Measurements from ENCODE around the gene AIRE. TPM values are rescaled to one million over a fixed set of nuclear protein-coding genes. Genes with fewer than 3 reads are reported as not detected.
"Not testable (repeated sequence)": the region's sequence is repeated elsewhere in the genome, so short reads cannot be mapped to it uniquely, and the experiment has no call there.

AIRE gene
- total RNA-seq, 1 experiment from 2014 or later = 0.31 TPM

DNA sequence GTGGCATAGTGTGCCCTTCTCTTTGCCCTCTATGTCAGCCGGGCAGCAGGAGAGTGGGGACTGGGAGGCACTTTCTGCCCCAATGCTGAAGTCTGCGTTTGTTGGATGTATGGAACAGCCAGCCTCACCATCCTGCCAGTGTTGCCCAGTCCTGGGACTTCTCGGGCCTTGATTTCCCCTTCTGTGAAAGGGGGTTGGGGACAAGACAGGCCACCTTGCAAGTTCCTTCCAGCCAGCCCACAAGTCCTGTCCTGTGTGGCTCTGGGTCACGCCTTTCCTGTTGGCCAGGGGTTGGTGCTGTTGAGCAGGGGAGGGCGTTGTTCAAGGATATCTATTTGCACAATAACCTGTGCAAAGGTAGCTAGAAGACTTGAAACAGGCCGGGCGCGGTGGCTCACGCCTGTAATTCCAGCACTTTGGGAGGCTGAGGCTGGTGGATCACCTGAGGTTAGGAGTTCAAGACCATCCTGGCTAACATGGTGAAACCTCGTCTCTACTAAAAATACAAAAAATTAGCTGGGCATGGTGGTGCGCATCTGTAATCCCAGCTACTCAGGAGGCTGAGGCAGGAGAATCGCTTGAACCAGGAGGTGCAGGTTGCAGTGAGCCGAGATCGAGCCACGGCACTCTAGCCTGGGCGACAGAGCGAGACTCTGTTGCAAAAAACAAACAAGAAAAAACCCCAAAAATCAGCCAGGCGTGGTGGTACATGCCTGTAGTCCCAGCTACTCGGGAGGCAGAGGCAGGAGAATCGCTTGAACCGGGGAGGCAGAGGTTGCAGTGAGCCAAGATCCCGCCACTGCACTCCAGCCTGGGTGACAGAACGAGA lies 17.1 kb downstream of the AIRE start:
- DNase-seq; H3K4me3 ChIP-seq (ENCODE audit: insufficient read depth, low read depth, low read length); H3K36me3 ChIP-seq (replicated peaks; ENCODE audit: control insufficient read depth, insufficient read depth, low read length); H3K27me3 ChIP-seq (ENCODE audit: control insufficient read depth, insufficient read depth, low read length): not testable (repeated sequence)

DNA sequence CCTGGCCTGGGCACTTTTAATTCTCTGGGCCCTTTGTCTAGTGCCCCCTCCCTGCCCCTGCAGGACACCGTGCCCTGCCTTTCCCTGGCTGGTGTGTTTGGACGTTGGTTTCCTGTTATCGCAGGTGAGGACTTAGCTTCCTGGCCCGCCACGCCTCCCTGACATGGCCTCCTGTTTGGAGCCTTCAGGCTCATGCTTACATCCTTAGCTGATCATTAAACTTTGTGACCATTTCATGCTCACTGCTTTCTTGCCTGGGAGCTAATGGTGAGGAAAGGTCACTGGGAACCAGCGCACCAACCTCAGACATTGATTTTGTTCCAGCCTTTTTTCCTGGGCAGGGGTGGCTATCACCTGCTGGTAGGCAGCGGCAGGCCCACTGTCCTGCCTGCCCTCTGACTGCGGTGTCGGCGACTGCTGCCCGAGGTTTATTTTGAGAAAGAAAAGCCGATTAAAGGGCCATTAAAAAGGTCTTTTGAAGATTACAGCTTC lies 17.9 kb downstream of the AIRE start:
- Histone ChIP-seq H3K36me3 (replicated peaks; ENCODE audit: control insufficient read depth, insufficient read depth, low read length) (no peaks in the 10 kb centered on the region), H3K4me3 (ENCODE audit: insufficient read depth, low read depth, low read length) (no peak overlapping the region), H3K27me3 (ENCODE audit: control insufficient read depth, insufficient read depth, low read length) (no peaks in the 10 kb centered on the region)
- no peak for DNase-seq

DNA sequence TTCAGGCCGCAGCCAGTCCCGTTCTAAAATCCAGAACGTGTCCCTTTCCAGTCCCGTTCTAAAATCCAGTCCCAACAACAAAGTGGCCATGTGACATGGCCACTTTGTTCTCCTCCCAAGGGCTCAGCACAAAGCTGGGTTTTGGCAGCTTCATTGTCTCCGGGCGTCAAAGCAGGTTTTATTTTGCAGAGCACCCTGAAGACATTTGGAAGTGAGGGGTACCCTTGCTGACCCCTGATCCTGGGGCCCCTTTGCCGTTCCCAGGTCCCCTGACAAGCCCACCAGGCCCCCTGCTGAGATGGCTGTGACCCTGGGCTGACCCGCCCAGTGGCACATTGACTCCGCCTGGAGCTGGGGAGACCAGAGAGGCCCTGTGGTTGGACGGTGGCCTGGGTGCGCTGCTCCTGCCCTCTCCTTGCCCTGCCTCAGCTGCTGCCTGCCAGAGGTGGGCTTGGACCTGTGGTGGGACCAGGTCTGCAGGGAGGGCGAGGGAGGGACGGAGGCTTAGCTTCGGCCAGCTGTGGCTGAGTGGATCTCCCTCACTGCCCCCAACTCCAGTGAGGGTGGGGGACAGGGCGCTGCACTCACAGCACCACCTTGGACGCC lies 18.4 kb downstream of the AIRE start:
- Histone ChIP-seq H3K36me3 (replicated peaks; ENCODE audit: control insufficient read depth, insufficient read depth, low read length) (no peaks in the 10 kb centered on the region), H3K4me3 (ENCODE audit: insufficient read depth, low read depth, low read length) (no peak overlapping the region), H3K27me3 (ENCODE audit: control insufficient read depth, insufficient read depth, low read length) (no peaks in the 10 kb centered on the region)
- no peak for DNase-seq

DNA sequence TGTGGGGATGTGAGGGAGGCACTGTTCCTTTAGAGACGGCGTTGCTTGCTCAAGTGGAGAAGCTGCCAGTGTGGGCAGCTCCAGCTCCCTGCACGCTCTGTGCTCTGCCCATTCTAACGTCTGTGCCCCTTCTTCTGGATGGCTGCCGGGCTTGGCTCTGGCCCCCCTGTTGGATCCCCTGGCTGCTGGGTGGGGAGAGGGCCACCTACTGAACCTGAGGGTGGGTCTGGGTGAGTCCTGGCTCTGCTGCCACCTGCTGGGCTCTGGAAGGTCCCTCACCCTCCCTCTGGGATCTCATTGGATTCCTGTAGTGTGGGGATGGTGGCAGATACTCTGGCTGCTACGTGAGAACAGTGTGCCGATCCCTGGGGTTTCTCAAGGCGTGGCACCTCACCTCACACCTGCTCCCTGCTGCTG lies 19.2 kb downstream of the AIRE start:
- Histone ChIP-seq H3K4me3 (ENCODE audit: insufficient read depth, low read depth, low read length) (no peak overlapping the region), H3K27me3 (ENCODE audit: control insufficient read depth, insufficient read depth, low read length) (no peaks in the 10 kb centered on the region), H3K36me3 (replicated peaks; ENCODE audit: control insufficient read depth, insufficient read depth, low read length) (peaks cover 2% of the 10 kb centered on the region)
- peak; percentile 89 for DNase-seq

DNA sequence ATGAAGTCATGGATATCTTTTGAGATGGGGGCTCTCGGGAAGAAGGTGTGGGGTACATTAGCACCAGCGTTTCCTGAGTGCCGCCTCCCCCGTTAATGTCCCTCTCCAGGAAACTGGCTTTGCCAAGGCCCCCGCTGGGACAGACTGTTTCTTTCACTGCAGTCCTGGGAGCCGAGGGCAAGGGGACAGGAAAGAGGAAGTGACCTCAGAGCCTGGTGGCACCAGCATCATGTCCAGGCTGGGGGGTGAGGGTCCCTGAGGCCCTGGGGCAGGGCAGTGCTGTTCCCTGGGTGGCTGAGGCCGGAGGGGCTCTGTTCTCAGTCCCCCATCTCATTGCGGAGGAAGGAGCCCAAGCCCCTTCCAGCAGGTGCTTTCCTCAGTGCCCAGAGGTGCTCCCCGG lies 20.0 kb downstream of the AIRE start:
- Histone ChIP-seq H3K4me3 (ENCODE audit: insufficient read depth, low read depth, low read length) (no peak overlapping the region), H3K36me3 (replicated peaks; ENCODE audit: control insufficient read depth, insufficient read depth, low read length) (peaks cover 2% of the 10 kb centered on the region), H3K27me3 (ENCODE audit: control insufficient read depth, insufficient read depth, low read length) (no peaks in the 10 kb centered on the region)
- DNase-seq = no peak

DNA sequence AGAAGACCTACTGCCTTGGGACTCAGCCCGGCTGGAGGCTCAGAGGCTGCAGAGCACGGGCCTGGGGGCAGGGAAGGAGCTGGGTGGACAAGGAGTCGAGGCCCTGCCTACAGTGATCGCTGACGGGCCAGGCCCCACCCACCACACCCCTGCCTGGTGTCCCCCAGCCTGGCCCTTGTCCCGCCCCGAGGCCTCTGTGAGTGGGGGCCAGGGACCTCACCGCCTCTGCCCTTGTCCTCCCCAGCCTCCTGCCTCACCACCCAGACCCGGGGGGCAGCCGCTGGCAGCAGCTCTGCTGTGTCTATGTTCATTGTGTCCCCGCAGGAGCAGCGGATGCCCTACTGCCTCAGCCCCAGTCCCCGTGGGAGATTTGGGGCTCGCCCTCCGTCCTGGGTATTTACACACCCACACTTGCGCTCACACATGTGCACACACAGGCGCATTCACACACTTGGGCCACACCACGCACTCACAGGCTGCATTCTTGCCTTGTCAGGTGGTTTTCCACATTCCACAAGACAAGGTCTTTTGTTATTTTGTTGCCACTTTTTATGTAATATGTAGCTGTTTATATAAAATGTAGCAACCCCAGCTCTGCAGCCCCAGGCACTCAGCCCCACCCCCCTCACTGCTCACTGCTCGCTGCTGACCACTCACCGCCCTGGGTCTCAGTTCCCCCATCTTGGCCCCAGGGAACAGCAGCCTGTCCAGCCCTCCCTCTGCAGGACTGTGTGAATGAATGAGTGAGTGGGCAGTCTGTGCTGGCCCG lies 21.4 kb downstream of the AIRE start:
- H3K36me3 ChIP-seq (replicated peaks; ENCODE audit: control insufficient read depth, insufficient read depth, low read length) = peaks cover 9% of the 10 kb centered on the region
- H3K27me3 ChIP-seq (ENCODE audit: control insufficient read depth, insufficient read depth, low read length) = no peaks in the 10 kb centered on the region
- peak; percentile 61 for DNase-seq
- H3K4me3 ChIP-seq (ENCODE audit: insufficient read depth, low read depth, low read length) = no peak overlapping the region

DNA sequence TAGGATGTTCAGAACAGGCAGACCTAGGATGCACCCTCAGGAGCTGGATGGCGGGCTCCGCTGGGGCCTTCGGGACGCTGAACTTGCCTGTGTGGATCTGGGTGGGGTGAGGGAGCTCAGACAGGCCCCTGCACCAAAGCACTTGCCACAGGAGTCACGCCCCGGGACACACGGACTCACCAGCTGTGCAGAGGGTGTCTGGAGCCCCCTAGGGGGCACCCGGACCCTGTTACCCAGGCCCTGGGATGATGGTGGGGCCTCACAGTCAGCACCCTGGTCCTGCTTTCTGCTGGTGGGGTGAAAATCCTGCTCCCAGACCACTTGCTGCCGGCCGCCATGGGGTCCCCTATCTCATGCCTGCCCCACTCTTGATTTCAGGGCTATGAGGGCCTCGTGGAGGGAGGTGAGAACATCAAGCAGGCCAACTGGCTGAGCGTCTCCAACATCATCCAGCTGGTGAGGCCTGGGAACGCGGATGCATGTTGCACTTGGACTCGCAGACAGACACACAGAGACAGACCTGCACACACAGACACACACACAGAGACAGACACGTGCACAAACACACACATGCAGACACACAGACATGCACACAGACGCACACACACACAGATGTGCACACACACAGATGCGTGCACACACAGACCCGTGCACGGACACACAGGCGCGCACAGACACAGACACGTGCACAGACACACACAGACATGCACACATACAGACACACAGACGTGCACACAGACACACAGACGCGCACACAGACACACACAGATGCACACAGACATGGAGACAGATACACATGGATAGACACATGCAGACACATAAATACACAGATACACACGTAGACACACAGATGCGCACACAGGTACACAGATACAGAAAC lies 25.2 kb downstream of the AIRE start:
- no peak overlapping the region for H3K4me3 ChIP-seq (ENCODE audit: insufficient read depth, low read depth, low read length)
- no peaks in the 10 kb centered on the region for H3K27me3 ChIP-seq (ENCODE audit: control insufficient read depth, insufficient read depth, low read length)
- DNase-seq = no peak
- peaks cover 9% of the 10 kb centered on the region for H3K36me3 ChIP-seq (replicated peaks; ENCODE audit: control insufficient read depth, insufficient read depth, low read length)

DNA sequence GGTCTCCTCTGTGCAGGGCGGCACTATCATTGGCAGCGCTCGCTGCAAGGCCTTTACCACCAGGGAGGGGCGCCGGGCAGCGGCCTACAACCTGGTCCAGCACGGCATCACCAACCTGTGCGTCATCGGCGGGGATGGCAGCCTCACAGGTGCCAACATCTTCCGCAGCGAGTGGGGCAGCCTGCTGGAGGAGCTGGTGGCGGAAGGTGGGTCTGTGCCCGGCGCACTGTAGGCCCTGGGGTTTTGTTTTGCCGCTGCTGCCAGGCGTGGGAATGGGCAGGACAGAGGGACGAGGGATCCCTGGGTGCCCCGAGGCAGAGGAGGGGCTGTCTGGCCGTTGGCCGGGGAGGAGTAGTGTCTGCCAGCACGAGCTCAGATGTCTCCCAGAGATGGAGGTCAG lies 26.4 kb downstream of the AIRE start:
- Histone ChIP-seq H3K27me3 (ENCODE audit: control insufficient read depth, insufficient read depth, low read length) (no peaks in the 10 kb centered on the region), H3K36me3 (replicated peaks; ENCODE audit: control insufficient read depth, insufficient read depth, low read length) (peaks cover 10% of the 10 kb centered on the region), H3K4me3 (ENCODE audit: insufficient read depth, low read depth, low read length) (no peak overlapping the region)
- no peak for DNase-seq

DNA sequence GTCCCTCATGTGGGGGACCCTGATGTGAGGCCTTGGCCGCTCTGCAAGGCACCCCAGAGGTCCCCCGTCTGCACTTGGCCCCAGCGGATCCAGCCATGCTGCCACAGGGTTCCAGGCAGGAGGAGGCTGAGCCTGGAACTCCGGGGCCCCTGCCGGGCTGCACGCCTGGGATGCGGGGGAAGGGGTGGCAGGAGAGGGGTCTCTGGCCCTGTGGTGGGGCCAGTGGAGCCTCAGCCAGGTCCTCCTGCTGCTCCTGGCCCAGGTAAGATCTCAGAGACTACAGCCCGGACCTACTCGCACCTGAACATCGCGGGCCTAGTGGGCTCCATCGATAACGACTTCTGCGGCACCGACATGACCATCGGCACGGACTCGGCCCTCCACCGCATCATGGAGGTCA lies 27.0 kb downstream of the AIRE start:
- Histone ChIP-seq H3K27me3 (ENCODE audit: control insufficient read depth, insufficient read depth, low read length) (no peaks in the 10 kb centered on the region), H3K4me3 (ENCODE audit: insufficient read depth, low read depth, low read length) (no peak overlapping the region), H3K36me3 (replicated peaks; ENCODE audit: control insufficient read depth, insufficient read depth, low read length) (peaks cover 10% of the 10 kb centered on the region)
- DNase-seq = no peak

DNA sequence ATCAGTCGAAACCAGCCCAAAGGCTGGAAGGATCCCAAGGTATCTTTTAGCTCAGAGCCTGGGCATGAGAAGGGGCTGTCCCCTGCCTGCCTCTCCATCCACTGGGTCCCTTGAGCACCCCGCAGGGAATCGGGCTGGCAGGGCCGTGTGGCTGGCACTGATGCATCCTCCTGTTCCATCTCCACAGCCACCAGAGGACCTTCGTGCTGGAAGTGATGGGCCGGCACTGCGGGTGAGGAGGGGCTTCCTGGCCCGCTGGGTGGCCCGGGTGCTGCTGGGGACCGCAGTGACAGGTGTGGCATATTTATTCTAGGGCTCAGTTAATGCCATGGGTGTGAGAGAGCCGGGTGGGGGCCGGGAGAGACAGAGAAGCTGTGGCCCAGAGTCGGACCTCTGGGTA lies 27.8 kb downstream of the AIRE start:
- no peak for DNase-seq
- Histone ChIP-seq H3K27me3 (ENCODE audit: control insufficient read depth, insufficient read depth, low read length) (no peaks in the 10 kb centered on the region), H3K4me3 (ENCODE audit: insufficient read depth, low read depth, low read length) (no peak overlapping the region), H3K36me3 (replicated peaks; ENCODE audit: control insufficient read depth, insufficient read depth, low read length) (peaks cover 13% of the 10 kb centered on the region)

DNA sequence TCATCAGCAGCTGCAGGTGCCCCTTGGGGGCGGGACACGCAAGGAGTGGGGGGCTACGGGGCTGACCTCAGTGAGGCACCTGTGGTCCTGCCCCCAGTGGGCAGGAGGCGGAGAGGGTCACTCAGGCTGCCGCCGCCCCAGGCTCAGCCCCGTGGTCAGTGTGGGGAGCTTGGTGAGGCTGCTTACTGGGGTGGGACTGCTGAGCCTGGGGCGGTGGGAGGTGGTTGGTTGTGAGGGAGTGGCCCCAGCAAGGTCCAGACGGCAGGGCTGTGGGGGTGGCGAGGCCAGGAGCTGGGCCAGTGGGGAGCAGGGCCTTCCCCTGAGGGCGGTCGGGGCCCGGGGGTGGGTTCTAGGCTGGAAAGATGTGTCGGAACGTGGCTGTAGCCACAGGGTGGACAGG lies 28.5 kb downstream of the AIRE start:
- Histone ChIP-seq H3K27me3 (ENCODE audit: control insufficient read depth, insufficient read depth, low read length) (no peaks in the 10 kb centered on the region), H3K36me3 (replicated peaks; ENCODE audit: control insufficient read depth, insufficient read depth, low read length) (peaks cover 13% of the 10 kb centered on the region)
- no peak for DNase-seq

DNA sequence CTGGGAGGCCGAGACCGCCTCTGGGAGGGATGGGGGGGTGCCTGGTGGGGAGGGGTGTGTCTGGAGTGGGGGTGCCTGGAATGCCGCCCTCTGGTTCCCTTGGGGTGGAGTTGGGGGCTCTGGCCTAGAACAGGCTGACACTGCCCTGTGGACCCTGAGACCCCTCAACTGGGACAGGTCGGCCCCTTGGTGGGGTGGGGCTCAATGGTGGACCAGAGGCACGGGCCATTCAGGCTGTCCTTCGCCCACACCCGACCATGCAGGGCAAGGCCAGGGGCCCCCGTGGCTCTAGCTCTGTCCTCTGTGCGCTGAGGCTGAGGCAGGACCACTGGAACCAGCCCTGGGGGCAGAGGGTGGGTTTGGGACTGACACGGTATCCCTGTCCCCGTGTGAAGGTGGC lies 28.9 kb downstream of the AIRE start:
- peaks cover 11% of the 10 kb centered on the region for H3K36me3 ChIP-seq (replicated peaks; ENCODE audit: control insufficient read depth, insufficient read depth, low read length)
- no peak overlapping the region for H3K4me3 ChIP-seq (ENCODE audit: insufficient read depth, low read depth, low read length)
- DNase-seq = no peak
- H3K27me3 ChIP-seq (ENCODE audit: control insufficient read depth, insufficient read depth, low read length) = no peaks in the 10 kb centered on the region

More for the DNA sequence above, 28.5 kb downstream of the AIRE start:
- H3K4me3 ChIP-seq (ENCODE audit: insufficient read depth, low read depth, low read length) = no peak overlapping the region

DNA sequence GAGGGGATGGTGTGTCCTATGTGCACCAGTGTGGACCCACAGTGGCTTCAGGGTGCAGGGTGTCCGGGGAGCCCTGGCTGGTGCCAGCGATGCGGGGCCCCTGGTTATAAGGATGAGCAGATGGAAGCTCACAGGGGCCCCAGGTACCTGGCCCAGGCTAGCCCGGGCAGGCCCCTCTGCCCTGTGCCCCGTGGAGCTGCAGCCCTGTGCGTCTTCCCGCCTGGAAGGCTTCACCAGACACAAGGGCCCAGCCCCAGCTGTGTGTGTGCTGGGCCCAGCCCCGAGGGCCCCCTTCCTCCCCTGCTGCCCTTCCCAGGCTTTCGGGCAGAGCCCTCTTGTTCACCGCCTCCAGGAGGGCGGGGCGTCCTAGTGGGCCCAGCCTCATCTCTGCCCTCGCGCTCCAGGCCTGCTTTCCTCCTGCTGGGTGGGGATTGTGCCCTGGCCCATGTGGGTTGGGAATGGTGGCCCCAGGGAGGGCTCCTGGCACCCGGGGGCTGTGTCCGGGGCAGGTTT lies 30.1 kb downstream of the AIRE start:
- H3K36me3 ChIP-seq (replicated peaks; ENCODE audit: control insufficient read depth, insufficient read depth, low read length) = peaks cover 10% of the 10 kb centered on the region
- H3K27me3 ChIP-seq (ENCODE audit: control insufficient read depth, insufficient read depth, low read length) = no peaks in the 10 kb centered on the region
- no peak overlapping the region for H3K4me3 ChIP-seq (ENCODE audit: insufficient read depth, low read depth, low read length)
- no peak for DNase-seq

Data from H7 (cell line).